Ectodermal cell (in vitro differentiated cells): ENCODE measurements around the gene GNAI3.

Experiments used
- H3K27ac ChIP-seq: 2 replicates; pipeline ENCODE4 v1.7.0; 2013; ENCODE audit warnings: mild to moderate bottlenecking, low read depth, low read length; ENCODE audit not compliant: insufficient read depth, poor library complexity, severe bottlenecking
- H3K27me3 ChIP-seq: 2 replicates; pipeline ENCODE4 v1.7.0; 2013; ENCODE audit warnings: mild to moderate bottlenecking, low read length; ENCODE audit not compliant: insufficient read depth, control insufficient read depth, poor library complexity, severe bottlenecking
- H3K36me3 ChIP-seq: one replicate; pipeline ENCODE4 v1.7.0; 2013; ENCODE audit warnings: low read length; ENCODE audit not compliant: control insufficient read depth, insufficient read depth
- H3K4me1 ChIP-seq: one replicate; pipeline ENCODE4 v1.7.0; 2013; ENCODE audit warnings: low read length; ENCODE audit not compliant: control insufficient read depth, insufficient read depth
- H3K4me3 ChIP-seq: 2 replicates; pipeline ENCODE4 v1.7.0; 2013; ENCODE audit warnings: low read depth, low read length, control low read depth; ENCODE audit not compliant: insufficient read depth
- H3K9me3 ChIP-seq: 2 replicates; pipeline ENCODE4 v1.7.0; 2013; ENCODE audit warnings: mild to moderate bottlenecking, low read length, moderate library complexity; ENCODE audit not compliant: control insufficient read depth
- WGBS, 2 experiments: methylation state at CpG; one replicate each; pipeline ENCODE4 v1.1.7; 2013; ENCODE audit warnings: missing lambda C conversion rate in 2 of 2; 5-methylcytosine and 5-hydroxymethylcytosine counted together

The GNAI3 gene

GRCh38 chr1:109630081-109630897 is 81.9 kb downstream of the GNAI3 start:
- H3K27me3 ChIP-seq, result no peaks in the 10 kb centered on the region
- H3K27ac ChIP-seq, result no peak overlapping the region
- H3K9me3 ChIP-seq, result no peaks in the 10 kb centered on the region
- H3K4me3 ChIP-seq, result no peak overlapping the region
- WGBS, 2 experiments, result 90 to 92% methylated on average over 21 to 23 of the region's 30 CpGs
- peaks cover 7% of the 10 kb centered on the region for H3K4me1 ChIP-seq
- H3K36me3 ChIP-seq, result peaks cover 20% of the 10 kb centered on the region

GRCh38 chr1:109630898-109631512 is 82.6 kb downstream of the GNAI3 start:
- WGBS, 2 experiments, result 96 to 97% methylated on average over 14 of the region's 14 CpGs
- Histone ChIP-seq H3K4me3 (no peak overlapping the region), H3K4me1 (peaks cover 8% of the 10 kb centered on the region), H3K9me3 (no peaks in the 10 kb centered on the region), H3K27ac (no peak overlapping the region), H3K27me3 (no peaks in the 10 kb centered on the region), H3K36me3 (peaks cover 20% of the 10 kb centered on the region)

- no peak overlapping the region for H3K27ac ChIP-seq
- peaks cover 16% of the 10 kb centered on the region for H3K4me1 ChIP-seq
- H3K27me3 ChIP-seq, result no peaks in the 10 kb centered on the region
- H3K9me3 ChIP-seq, result no peaks in the 10 kb centered on the region
- 94% methylated on average over 16 of the region's 16 CpGs for WGBS, 2 experiments
- peaks cover 17% of the 10 kb centered on the region for H3K36me3 ChIP-seq
- no peak overlapping the region for H3K4me3 ChIP-seq
These were observed 83.4 kb downstream of the GNAI3 start for GRCh38 chr1:109631513-109632505.

GRCh38 chr1:109632671-109633346 is 84.4 kb downstream of the GNAI3 start:
- WGBS, 2 experiments, result 84 to 86% methylated on average over 5 of the region's 5 CpGs
- H3K27me3 ChIP-seq, result no peaks in the 10 kb centered on the region
- H3K27ac ChIP-seq, result no peak overlapping the region

GRCh38 chr1:109634292-109634691 is 85.9 kb downstream of the GNAI3 start:
- Histone ChIP-seq H3K4me3 (no peak overlapping the region), H3K27me3 (no peaks in the 10 kb centered on the region), H3K9me3 (no peaks in the 10 kb centered on the region), H3K27ac (no peak overlapping the region), H3K36me3 (peaks cover 5% of the 10 kb centered on the region), H3K4me1 (peaks cover 16% of the 10 kb centered on the region)
- WGBS, 2 experiments, result 86 to 89% methylated on average over 6 of the region's 6 CpGs

More at GRCh38 chr1:109632671-109633346, 84.4 kb downstream of the GNAI3 start:
- H3K36me3 ChIP-seq, result peaks cover 9% of the 10 kb centered on the region
- H3K4me3 ChIP-seq, result no peak overlapping the region
- H3K9me3 ChIP-seq, result no peaks in the 10 kb centered on the region
- H3K4me1 ChIP-seq, result peaks cover 16% of the 10 kb centered on the region

- no peaks in the 10 kb centered on the region for H3K9me3 ChIP-seq
- 77 to 81% methylated on average over 12 of the region's 13 CpGs for WGBS, 2 experiments
- peaks cover 24% of the 10 kb centered on the region for H3K4me1 ChIP-seq
- H3K27ac ChIP-seq, result no peak overlapping the region
- no peak overlapping the region for H3K4me3 ChIP-seq
- no peaks in the 10 kb centered on the region for H3K36me3 ChIP-seq
- H3K27me3 ChIP-seq, result no peaks in the 10 kb centered on the region
These were observed 86.6 kb downstream of the GNAI3 start for GRCh38 chr1:109634771-109635750.

GRCh38 chr1:109635862-109636200 is 87.4 kb downstream of the GNAI3 start:
- no peaks in the 10 kb centered on the region for H3K9me3 ChIP-seq
- H3K27ac ChIP-seq, result no peak overlapping the region
- 70 to 75% methylated on average over 2 of the region's 2 CpGs for WGBS, 2 experiments
- no peaks in the 10 kb centered on the region for H3K27me3 ChIP-seq
- H3K4me3 ChIP-seq, result no peak overlapping the region
- peaks cover 25% of the 10 kb centered on the region for H3K4me1 ChIP-seq
- H3K36me3 ChIP-seq, result no peaks in the 10 kb centered on the region

GRCh38 chr1:109636201-109636952 is 88.0 kb downstream of the GNAI3 start:
- WGBS, 2 experiments, result 66 to 79% methylated on average over 9 of the region's 9 CpGs
- Histone ChIP-seq H3K9me3 (no peaks in the 10 kb centered on the region), H3K4me3 (no peak overlapping the region), H3K27ac (peak overlapping the region; percentile 4), H3K27me3 (no peaks in the 10 kb centered on the region), H3K36me3 (no peaks in the 10 kb centered on the region), H3K4me1 (peaks cover 25% of the 10 kb centered on the region)
